ENCODE data around the gene ICE2.

Gene ICE2

GRCh38 chr15:60478566-60479360 lies at the start of gene ICE2:
TSS of gene ICE2 (minus strand) at chr15:60479142. CDS start at chr15:60477977, 1,165 bp downstream.
- DNase-seq = peak; percentile 88

GRCh38 chr15:60528530-60528929 lies 49.6 kb upstream of the ICE2 start:
- DNase-seq = no peak

- DNase-seq = no peak
Observed at GRCh38 chr15:60527456-60527855, 48.5 kb upstream of the ICE2 start.

- no peak for DNase-seq
Observed at GRCh38 chr15:60526127-60526616, 47.2 kb upstream of the ICE2 start.

- DNase-seq = no peak
Observed at GRCh38 chr15:60525341-60526039, 46.5 kb upstream of the ICE2 start.

GRCh38 chr15:60523056-60523455 lies 44.1 kb upstream of the ICE2 start:
- DNase-seq = no peak

- peak; percentile 69 for DNase-seq
Observed at GRCh38 chr15:60520825-60521368, 42.0 kb upstream of the ICE2 start.

GRCh38 chr15:60520013-60520824 lies 41.3 kb upstream of the ICE2 start:
- DNase-seq = no peak

GRCh38 chr15:60519218-60519617 lies 40.3 kb upstream of the ICE2 start:
- no peak for DNase-seq

- no peak for DNase-seq
Observed at GRCh38 chr15:60518511-60518910, 39.6 kb upstream of the ICE2 start.

- no peak for DNase-seq
Observed at GRCh38 chr15:60514261-60514881, 35.4 kb upstream of the ICE2 start.

GRCh38 chr15:60513676-60514075 lies 34.7 kb upstream of the ICE2 start:
- no peak for DNase-seq

- no peak for DNase-seq
Observed at GRCh38 chr15:60512937-60513336, 34.0 kb upstream of the ICE2 start.

GRCh38 chr15:60511351-60512031 lies 32.5 kb upstream of the ICE2 start:
- DNase-seq = no peak

- no peak for DNase-seq
Observed at GRCh38 chr15:60510006-60510405, 31.1 kb upstream of the ICE2 start.

- DNase-seq = no peak
Observed at GRCh38 chr15:60509470-60509869, 30.5 kb upstream of the ICE2 start.

- DNase-seq = no peak
Observed at GRCh38 chr15:60508442-60508841, 29.5 kb upstream of the ICE2 start.

GRCh38 chr15:60507596-60508424 lies 28.9 kb upstream of the ICE2 start:
- DNase-seq = peak; percentile 75

- no peak for DNase-seq
Observed at GRCh38 chr15:60496853-60497252, 17.9 kb upstream of the ICE2 start.

- no peak for DNase-seq
Observed at GRCh38 chr15:60494108-60494507, 15.2 kb upstream of the ICE2 start.

GRCh38 chr15:60493166-60493565 lies 14.2 kb upstream of the ICE2 start:
- DNase-seq = no peak

Data from NCI-H2227 treated with DMSO at 0.1 percent for 48 hours (cell line).